Measurements from ENCODE around the gene HOXA2.

DNA sequence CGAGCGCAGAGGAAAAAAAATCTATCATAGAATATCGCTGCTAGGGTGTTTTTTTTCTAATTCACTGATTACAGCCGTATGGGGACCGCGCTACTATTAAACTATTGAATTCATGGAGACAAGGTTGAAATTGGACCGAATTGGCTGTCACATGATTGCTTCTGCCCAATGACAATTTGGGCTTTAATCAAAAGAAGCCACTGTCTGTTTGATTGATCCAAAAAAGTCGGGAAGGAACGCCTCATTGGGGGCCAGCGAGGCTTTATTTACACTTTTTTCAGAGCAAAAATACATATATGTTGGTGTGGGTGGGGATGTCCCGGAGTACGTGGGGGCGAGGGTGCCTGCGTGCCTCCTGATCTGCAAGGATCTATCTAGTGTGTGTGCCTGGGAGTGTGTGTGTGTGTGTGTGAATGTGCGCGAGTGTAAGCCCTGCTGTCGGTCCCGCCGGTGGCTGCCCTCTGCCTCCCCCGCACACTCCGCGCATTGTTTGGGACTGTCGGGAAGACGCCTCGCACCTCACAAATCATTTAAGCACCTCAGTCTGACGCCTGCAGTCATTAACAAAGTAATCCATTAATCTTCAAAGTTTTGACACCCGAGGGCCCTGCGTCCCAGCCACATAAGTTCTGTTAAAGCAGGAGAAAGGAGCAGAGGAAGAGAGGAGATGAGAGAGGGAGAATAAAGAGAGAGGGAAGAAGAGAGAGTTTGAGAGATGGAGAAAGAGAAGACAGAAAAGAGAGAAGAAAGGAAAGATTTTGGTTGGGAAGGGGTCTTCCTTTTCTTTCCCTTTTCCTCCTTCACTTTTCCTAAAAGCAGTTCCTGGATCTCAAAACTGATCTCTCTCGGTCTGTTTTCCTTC lies at the start of gene HOXA2:
- TF ChIP-seq, protein P1, sequence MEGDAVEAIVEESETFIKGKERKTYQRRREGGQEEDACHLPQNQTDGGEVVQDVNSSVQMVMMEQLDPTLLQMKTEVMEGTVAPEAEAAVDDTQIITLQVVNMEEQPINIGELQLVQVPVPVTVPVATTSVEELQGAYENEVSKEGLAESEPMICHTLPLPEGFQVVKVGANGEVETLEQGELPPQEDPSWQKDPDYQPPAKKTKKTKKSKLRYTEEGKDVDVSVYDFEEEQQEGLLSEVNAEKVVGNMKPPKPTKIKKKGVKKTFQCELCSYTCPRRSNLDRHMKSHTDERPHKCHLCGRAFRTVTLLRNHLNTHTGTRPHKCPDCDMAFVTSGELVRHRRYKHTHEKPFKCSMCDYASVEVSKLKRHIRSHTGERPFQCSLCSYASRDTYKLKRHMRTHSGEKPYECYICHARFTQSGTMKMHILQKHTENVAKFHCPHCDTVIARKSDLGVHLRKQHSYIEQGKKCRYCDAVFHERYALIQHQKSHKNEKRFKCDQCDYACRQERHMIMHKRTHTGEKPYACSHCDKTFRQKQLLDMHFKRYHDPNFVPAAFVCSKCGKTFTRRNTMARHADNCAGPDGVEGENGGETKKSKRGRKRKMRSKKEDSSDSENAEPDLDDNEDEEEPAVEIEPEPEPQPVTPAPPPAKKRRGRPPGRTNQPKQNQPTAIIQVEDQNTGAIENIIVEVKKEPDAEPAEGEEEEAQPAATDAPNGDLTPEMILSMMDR (conservative IDR thresholded peaks at IDR 0.05 in 1 of 2, IDR thresholded peaks at IDR 0.05 in 1 of 2; ENCODE audit: low read depth in 1 of 2, low read length in 2 of 2): no peak
- no peak for TF ChIP-seq EZH2 (IDR thresholded peaks at IDR 0.05; ENCODE audit: low read length, missing control alignments)
